Neuron (in vitro differentiated cells): Measurements from ENCODE around the gene PALLD.

Source experiments
- H2AFZ ChIP-seq: one replicate; pipeline ENCODE4 v1.6.1; 2013; ENCODE audit warnings: low read depth, mild to moderate bottlenecking, inconsistent platforms, low read length, moderate library complexity
- H3K27me3 ChIP-seq: one replicate; pipeline ENCODE4 v1.6.1; 2013; ENCODE audit warnings: low read length; ENCODE audit not compliant: insufficient read depth
- H3K36me3 ChIP-seq: one replicate; pipeline ENCODE4 v1.6.1; 2013; ENCODE audit warnings: low read length; ENCODE audit not compliant: insufficient read depth
- H3K4me1 ChIP-seq: one replicate; pipeline ENCODE4 v1.6.1; 2013; ENCODE audit warnings: low read length; ENCODE audit not compliant: insufficient read depth
- H3K4me3 ChIP-seq: 2 replicates; pipeline ENCODE4 v1.5.1; 2013; ENCODE audit warnings: mild to moderate bottlenecking, low read length, moderate library complexity
- H3K9me3 ChIP-seq: one replicate; pipeline ENCODE4 v1.6.1; 2013; ENCODE audit warnings: low read length

PALLD gene

DNA sequence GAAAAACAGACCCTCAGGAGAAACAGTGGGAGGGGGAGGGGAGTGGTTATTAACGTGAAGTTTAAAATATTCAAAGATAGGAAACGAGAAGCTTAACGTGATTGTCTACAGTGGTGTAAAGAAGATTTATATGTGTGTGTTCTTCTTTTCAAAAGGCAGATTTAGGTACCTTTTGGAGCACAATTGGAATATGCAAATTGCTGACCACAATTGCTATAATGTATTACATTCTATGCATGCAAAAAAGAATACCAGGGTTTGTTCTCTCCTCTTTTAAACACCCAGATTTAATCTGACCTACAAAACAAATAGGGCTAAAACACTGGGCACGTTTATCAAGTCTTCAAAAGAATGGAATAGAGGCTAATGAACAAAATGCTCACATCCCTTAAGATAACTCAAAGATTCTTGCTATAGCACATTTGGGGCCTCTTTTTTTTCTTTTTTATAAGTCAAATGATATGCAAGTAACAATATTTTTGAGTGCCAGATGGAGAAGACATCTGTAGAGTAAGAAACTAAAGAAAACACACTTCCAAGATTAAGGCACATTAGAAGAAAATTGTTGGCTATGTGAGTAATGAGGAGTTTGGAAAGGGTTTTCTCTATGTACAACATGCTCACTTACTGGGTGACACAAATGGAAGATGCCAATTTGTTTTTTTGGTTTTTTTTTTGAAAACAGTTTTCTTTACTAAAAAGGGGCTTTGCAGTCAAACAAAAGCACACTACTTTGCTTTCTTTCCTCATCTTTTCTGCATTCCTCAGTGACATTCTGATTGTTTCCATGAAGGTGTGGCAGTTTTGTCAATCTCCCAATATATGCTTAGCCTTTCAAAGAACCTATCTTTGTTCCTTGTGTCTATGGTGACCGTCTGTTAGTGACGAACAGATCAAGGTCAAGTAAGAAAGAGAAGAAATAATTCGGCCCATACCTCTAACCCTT lies 240.3 kb downstream of the PALLD start:
- Histone ChIP-seq H3K4me1 (peaks cover 35% of the 10 kb centered on the region), H3K9me3 (no peaks in the 10 kb centered on the region), H3K36me3 (no peaks in the 10 kb centered on the region), H2AFZ (no peak overlapping the region), H3K4me3 (no peak overlapping the region), H3K27me3 (no peaks in the 10 kb centered on the region)

DNA sequence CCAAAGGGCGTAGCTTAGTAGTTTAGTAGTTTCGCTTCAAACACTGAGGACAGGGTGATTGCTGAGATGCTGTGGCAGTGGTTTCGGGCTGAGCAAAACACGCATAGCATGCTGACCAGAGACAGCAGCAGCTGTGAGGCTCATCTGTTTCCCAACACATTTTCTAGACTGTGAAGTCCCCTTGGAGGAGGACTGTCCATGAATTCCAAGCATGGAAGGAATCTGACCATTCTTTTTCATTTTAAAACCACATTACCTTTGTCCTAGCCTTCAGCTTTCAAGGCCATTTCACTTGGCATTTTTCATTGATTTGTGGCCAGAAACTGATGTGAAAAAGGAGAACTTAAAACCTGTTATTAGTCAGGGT lies 240.9 kb downstream of the PALLD start:
- Histone ChIP-seq H3K9me3 (no peaks in the 10 kb centered on the region), H3K27me3 (no peaks in the 10 kb centered on the region), H3K4me1 (peaks cover 38% of the 10 kb centered on the region), H3K36me3 (no peaks in the 10 kb centered on the region), H3K4me3 (no peak overlapping the region), H2AFZ (no peak overlapping the region)

DNA sequence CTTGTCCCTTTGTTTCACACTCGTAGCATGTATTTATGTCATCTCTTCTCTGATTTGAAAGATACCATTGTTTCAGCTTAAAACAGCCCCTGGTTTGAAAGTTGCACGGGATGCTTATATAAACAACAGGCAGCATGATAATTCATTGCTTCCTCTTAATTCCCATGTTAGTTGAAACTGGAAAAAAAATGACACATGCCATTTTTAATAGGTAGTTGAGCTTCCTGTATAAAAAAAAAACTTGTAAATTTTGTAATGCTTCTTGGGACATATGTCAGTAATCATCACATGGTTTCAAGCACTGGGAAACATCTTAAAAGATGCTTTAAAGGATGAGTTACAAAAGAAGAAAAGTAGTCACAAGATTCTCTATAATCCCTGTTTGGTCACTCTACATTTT lies 243.0 kb downstream of the PALLD start:
- Histone ChIP-seq H3K27me3 (no peaks in the 10 kb centered on the region), H2AFZ (no peak overlapping the region), H3K4me1 (peaks cover 53% of the 10 kb centered on the region)

DNA sequence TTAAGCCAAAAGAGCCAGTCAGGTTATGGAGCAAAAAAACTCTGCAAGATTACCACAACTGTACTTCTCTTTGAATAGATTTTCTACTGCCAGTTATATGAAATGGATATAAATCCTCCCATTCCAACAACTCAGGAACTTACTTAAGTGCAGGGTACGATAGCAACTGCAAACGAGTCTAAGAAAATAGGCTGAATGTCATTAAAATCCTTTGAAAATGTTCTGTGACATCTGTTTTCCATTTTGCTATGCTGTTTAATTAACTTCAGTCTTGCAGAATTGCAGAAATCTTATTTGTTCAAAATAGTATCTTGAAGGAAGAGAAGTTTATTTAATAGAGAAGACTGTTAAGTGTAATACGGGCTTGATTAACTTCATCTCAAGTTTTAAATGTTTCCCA lies 243.8 kb downstream of the PALLD start:
- H3K4me1 ChIP-seq: peaks cover 45% of the 10 kb centered on the region
- H3K4me3 ChIP-seq: no peak overlapping the region
- no peaks in the 10 kb centered on the region for H3K36me3 ChIP-seq
- H2AFZ ChIP-seq: no peak overlapping the region
- H3K9me3 ChIP-seq: no peaks in the 10 kb centered on the region
- H3K27me3 ChIP-seq: no peaks in the 10 kb centered on the region

More for the DNA sequence above, 243.0 kb downstream of the PALLD start:
- Histone ChIP-seq H3K36me3 (no peaks in the 10 kb centered on the region), H3K4me3 (no peak overlapping the region), H3K9me3 (no peaks in the 10 kb centered on the region)

DNA sequence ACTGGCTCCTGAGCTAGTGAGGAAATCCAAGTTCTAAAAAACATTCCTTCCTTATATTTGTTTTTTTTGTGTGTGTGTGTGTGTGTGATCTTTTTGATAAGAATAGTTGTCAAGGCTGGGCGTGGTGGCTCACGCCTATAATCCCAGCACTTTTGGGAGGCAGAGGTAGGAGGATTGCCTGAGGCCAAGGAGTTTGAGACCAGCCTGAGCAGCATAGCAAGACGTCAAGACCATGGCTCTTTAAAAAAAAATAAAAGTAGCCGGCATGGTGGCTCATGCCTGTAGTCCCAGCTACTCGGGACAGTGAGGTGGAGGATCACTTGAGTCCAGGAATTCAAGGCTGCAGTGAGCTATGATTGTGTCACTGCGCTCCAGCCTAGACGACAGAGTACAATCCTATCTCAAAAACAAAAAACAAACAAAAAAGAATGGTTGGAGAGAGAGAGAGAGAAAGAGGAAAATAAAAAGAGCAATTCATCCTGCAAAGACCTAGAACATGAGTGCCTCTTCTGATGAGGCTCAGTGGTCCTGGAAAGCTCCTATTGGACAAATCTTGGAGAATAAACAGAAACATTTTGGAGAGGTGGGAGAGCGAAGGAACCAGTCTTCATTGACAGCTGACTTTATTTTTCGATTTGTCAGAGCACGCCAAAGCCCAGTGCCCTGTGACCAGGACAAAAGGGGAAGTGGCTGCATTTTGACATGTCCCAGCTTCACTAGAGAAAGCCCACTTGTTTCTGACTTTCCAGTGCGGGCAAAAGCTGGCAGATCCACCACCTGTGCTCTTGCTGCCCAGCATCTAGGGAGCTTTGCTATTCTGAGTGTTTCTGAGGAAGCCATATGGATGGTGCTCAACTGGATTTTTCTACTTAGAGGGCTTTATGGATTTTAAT lies 244.7 kb downstream of the PALLD start:
- Histone ChIP-seq H3K36me3 (no peaks in the 10 kb centered on the region), H2AFZ (no peak overlapping the region), H3K4me1 (peaks cover 36% of the 10 kb centered on the region), H3K27me3 (no peaks in the 10 kb centered on the region), H3K4me3 (no peak overlapping the region), H3K9me3 (no peaks in the 10 kb centered on the region)

DNA sequence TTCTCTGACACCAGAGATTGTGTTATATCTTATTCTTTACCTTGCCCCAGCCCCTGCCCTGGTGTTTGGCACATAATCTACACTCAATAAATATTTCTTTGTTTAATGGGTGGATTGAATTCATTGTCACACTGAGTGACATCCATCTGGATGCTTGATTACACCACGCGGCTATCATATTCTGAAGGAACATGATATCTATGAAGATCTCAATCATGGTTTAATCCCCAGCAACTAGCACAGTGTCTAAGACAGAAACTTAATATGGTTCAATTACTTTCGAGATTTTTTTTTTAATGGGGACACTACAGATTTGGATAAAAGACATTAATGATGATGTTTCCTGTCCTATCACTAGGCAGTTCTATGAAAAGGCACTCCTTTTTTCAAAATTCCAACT lies 246.3 kb downstream of the PALLD start:
- no peaks in the 10 kb centered on the region for H3K27me3 ChIP-seq
- H2AFZ ChIP-seq: no peak overlapping the region
- no peak overlapping the region for H3K4me3 ChIP-seq
- H3K36me3 ChIP-seq: no peaks in the 10 kb centered on the region
- H3K4me1 ChIP-seq: peaks cover 20% of the 10 kb centered on the region
- H3K9me3 ChIP-seq: no peaks in the 10 kb centered on the region

DNA sequence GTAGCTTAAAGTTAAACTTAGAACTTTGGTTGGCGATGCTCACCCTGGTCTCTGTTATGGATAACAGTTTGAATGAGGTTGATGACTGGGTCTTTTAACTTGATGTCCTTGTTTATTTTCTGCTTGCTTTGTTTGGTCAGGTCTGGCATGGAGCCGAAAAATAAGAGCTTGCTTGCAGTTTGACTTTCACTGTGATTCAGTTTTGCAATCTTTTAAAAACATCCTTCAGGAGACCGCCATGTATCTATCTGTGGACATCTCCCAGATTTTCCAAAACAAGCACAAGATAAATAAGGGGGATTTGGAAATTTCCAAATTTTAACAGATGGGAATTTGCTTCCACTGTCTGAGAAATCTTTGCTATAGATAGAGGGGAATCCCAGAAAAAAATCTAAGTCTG lies 246.7 kb downstream of the PALLD start:
- Histone ChIP-seq H2AFZ (no peak overlapping the region), H3K27me3 (no peaks in the 10 kb centered on the region), H3K4me3 (no peak overlapping the region), H3K36me3 (no peaks in the 10 kb centered on the region), H3K9me3 (no peaks in the 10 kb centered on the region), H3K4me1 (peaks cover 19% of the 10 kb centered on the region)

DNA sequence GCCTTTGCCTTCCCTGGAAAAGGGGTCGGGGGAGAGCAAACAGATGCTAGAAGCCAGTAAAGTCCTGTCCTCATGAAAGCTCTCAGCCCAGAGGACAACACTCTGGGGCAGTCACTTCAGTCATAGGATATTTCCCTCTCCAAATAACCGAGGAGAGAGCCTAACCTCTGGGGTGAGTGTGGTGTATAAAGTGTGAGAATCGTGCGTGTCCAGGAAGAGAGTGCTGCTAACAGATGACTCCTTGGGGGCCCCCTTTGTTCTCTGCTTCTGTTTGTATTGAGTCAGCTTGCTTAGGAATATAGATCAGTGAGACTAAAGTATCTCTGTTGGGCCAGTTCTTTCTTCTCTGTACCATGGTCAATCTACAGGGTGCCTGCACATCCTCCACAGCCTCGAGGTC lies 247.2 kb downstream of the PALLD start:
- no peaks in the 10 kb centered on the region for H3K9me3 ChIP-seq
- no peaks in the 10 kb centered on the region for H3K36me3 ChIP-seq
- no peaks in the 10 kb centered on the region for H3K27me3 ChIP-seq
- H3K4me3 ChIP-seq: no peak overlapping the region
- no peak overlapping the region for H2AFZ ChIP-seq
- H3K4me1 ChIP-seq: peaks cover 19% of the 10 kb centered on the region

DNA sequence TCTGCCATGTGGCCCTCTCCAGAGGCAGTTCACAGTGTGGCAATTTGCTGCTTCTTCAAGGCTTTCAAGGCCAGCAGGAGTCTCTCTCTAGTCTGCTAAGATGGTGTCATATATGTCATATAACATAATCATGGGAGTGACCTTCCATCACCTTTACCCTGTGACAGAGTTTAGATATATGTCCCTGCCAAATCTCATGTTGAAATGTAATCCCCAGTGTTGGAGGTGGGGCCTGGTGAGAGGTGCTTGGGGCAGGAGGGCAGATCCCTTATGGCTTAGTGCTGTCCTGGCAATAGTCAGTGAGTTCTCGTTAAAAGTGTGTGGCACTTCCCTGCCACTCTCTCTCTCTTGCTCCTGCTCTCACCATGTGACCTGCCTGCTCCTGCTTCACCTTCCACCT lies 252.0 kb downstream of the PALLD start:
- peaks cover 8% of the 10 kb centered on the region for H3K4me1 ChIP-seq
- H3K36me3 ChIP-seq: no peaks in the 10 kb centered on the region
- no peak overlapping the region for H2AFZ ChIP-seq
- H3K27me3 ChIP-seq: no peaks in the 10 kb centered on the region
- H3K4me3 ChIP-seq: no peak overlapping the region
- no peaks in the 10 kb centered on the region for H3K9me3 ChIP-seq

DNA sequence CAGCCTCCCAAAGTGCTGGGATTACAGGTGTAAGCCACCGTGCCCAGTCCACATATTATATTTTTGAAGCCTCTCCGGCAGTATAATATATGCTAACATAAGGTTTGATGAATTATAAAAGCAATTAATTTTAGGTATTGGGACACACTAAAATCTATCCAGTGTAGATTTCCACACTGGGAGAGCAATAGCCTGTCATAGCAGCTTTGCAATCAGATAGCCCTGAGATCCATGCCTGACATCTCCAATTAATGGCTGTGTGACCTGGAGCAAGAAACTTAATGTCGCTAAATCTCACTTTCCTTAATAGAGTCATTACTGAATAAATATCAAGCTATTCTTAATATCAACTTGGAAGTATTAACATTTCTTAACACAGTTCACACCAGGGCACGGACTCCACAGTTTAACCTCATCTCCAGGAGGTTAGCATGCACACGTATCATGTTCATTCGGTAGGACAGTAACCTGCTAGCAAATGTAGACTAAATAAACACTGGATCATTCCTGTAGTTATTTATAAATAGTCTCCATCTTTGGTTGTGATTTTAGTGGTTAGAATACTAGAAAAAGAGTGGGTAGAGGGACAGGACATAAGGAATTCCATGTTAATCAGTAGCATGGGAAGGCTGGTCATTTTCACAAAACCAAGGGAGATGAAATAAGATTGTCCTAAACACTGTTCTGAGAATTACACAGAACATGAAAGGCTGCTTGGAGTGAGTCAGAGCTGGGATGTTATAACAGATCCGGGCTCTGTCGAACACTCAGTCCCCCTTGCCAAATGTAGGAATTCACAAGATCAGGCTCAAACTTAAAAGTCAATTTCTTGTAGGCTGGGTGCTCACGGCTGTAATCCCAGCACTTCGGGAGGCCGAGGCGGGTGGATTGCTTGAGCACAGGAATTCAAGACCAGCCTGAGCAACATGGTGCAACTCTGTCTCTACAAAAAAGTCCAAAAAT lies 254.7 kb downstream of the PALLD start:
- H3K4me3 ChIP-seq: no peak overlapping the region
- no peaks in the 10 kb centered on the region for H3K9me3 ChIP-seq
- no peaks in the 10 kb centered on the region for H3K27me3 ChIP-seq
- no peak overlapping the region for H2AFZ ChIP-seq
- no peaks in the 10 kb centered on the region for H3K4me1 ChIP-seq
- H3K36me3 ChIP-seq: no peaks in the 10 kb centered on the region

DNA sequence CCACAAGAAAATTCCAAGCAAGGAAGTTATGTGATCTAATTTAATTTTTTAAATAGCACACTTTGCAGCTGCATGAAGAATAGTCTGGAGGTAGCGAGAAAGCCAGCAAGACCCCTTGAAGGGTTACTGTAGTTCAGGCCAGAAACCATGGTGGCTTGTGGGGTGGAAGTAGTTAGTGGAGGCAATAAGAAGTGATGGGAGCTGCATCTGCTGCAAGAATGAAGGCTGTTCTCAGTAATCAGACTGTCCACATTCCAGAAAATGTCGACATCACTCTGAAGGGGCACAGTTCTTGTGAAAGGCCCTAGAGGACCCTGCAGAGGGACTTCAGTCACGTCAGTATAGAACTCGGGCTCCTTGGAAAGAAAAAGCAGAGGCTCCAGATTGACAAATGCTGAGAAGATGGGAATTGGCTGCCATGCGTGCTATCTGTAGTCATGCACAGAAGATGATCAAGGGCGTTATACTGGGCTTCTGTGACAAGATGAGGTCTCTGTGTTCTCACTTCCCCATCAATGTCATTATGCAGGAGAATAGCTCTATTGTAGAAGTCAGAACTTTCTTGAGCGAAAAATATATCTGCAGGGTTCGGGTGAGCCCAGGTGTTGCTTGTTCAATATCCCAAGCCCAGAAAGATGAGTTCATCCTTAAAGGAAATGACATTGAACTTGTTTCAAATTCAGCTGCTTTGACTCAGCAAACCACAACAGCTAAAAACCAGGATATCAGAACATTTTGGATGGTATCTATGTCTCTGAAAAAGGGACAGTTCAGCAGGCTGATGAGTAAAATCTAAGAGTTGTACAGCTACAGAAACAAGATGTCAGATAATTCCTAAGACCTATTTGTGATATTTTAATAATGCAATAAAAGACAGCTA lies 259.0 kb downstream of the PALLD start:
- H3K9me3 ChIP-seq: no peaks in the 10 kb centered on the region
- peaks cover 2% of the 10 kb centered on the region for H3K36me3 ChIP-seq
- no peaks in the 10 kb centered on the region for H3K4me1 ChIP-seq
- no peaks in the 10 kb centered on the region for H3K27me3 ChIP-seq
- no peak overlapping the region for H2AFZ ChIP-seq
- no peak overlapping the region for H3K4me3 ChIP-seq

DNA sequence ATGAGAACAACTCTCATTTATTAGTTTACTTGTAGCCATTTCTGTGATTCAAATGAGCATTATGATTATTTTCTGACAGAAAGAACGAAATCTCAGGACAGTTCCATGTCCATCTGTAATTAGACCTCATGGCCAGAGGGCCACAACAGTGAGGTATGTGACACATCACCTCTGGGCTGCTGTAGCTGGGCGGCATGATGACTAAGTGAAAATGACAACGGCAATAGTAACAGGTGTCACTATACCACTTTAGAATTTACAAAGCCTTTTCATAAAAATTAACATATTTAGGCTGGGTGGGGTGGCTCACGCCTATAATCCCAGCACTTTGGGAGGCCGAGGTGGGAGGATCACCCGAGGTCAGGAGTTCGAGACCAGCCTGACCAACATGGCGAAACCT lies 260.6 kb downstream of the PALLD start:
- H3K4me1 ChIP-seq: no peaks in the 10 kb centered on the region
- H3K4me3 ChIP-seq: no peak overlapping the region
- no peak overlapping the region for H2AFZ ChIP-seq
- no peaks in the 10 kb centered on the region for H3K27me3 ChIP-seq
- peaks cover 2% of the 10 kb centered on the region for H3K36me3 ChIP-seq
- no peaks in the 10 kb centered on the region for H3K9me3 ChIP-seq
